Hematopoietic multipotent progenitor cell treated with erythropoietin and hydrocortisone succinate and interleukin-3 and kit ligand, for 15 days (in vitro differentiated cells): Measurements from ENCODE around the gene TUBB4A.

Source experiments
- DNase-seq: peaks from one replicate; pipeline ENCODE4 v3.0.0-alpha.2; 2015; ENCODE audit warnings: low spot score

Gene TUBB4A

DNA sequence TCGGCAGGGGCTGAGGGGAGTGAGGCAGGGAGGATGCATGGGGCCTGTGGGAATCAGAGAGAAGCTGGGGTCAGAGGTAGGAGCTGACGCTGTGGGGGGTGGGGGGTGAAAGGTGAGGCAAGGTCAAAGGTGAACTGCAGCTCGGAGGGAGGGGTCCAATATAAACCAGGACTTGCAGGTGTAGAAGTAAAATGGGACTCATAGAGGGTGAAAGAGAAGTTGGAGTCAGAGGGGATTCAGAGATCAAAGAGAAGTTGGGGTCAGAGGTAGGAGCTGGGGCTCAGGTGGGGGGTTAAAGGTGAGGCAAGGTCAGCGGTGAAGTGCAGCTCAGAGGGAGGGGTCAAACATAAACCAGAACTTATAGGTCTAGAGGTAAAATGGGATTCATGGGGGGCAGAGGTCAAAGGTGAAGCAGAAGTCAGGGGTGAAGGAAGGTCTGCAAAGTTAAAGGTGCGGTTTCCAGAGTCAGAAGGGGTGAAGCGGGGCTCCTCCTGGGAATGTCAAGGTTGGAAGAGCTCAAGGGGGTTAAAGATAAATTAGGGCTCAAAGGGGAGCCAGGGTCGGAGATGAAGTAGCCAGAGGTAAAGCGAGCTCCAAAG, 7.6 kb downstream of the TUBB4A start:
- DNase-seq: no peak

- no peak for DNase-seq
These were observed 10.1 kb downstream of the TUBB4A start for GRCh38 chr19:6491802-6492592.

- no peak for DNase-seq
These were observed 12.0 kb downstream of the TUBB4A start for GRCh38 chr19:6490134-6490533.

DNA sequence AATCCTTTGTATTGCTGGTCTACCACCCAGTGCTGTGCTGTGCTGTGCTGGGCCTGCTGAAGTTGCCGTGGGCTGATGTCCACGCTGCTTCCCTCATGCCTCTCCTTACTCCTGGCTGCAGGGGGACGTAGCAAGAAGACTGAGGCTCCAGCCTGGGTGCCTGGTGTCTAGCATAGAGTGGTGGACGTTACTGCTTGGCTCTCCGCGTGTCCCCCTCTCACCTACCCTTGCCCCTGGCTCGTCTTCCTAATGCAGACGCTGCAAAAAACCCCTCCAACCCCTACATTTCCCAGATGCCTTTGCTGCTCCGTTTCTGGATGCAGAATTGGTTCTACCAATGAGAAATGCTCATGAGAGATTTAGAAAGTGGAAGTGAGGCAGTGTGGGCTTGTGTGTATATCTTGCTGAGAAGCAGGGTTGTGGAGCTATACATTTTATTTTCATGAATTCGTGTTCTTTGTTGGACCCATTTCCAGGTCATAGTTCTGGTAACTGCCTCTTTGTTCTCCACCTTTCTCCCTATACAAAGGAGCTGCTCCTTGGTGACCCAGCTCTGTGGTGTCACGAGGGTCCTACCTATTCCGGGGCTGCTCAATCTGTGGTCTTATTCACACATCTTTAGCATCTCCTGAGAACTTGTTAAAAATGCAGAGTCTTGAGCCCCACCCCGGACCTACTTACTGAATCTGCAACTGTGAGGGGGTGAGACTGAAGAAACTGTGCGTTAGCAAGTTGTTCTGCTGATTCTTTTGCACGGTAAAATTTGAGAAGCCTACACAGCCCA, 12.6 kb downstream of the TUBB4A start:
- DNase-seq: no peak

DNA sequence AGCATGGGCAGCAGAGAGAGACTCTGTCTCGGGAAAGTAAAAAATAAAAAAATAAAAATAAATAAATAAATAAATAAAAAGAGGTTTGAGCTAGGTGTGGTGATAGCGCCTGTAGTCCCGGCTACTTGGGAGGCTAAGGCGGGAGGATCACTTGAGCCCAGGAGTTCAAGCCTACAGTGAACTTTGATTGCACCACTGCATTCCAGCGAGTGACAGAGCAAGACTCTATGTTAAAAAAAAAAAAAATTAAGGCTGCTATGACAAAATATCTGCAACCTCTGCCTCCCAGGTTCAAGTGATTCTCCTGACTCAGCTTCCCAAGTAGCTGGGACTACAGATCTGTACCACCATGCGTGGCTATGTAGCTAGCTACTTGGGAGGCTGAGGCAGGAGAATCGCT, 17.3 kb downstream of the TUBB4A start:
- no peak for DNase-seq

DNA sequence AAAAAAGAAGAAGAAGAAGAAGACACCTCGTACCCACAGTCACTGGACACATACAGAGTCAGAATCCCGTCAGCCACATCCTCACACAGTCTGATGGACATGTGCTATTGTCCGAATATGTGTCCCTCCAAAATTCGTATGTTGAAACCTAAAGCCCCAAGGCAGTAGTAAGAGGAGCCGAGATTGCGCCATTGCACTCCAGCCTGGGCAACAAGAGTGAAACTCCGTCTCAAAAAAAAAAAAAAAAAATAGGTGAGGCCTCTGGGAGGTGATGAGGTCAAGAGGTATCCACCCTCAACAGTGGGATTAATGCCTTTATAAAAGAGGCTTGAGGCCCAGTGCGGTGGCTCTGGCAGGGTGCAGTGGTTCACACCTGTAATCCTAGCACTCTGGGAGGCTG, 17.9 kb downstream of the TUBB4A start:
- no peak for DNase-seq

GRCh38 chr19:6483235-6483634, 18.9 kb downstream of the TUBB4A start:
- DNase-seq: no peak

DNA sequence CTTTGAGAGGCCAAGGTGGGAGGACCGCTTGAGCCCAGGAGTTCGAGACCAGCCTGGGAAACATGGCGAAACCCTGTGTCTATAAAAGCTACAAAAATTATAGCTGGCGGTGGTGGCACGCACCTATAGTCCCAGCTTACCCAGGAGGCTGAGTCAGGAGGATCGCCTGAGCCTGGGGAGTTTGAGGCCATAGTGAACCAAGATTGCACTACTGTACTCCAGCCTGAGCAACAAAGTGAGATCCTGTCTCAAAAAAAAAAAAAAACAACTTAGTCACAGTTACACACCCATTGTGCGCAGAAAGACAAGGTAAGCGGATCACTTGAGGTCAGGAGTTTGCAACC, 19.8 kb downstream of the TUBB4A start:
- no peak for DNase-seq

DNA sequence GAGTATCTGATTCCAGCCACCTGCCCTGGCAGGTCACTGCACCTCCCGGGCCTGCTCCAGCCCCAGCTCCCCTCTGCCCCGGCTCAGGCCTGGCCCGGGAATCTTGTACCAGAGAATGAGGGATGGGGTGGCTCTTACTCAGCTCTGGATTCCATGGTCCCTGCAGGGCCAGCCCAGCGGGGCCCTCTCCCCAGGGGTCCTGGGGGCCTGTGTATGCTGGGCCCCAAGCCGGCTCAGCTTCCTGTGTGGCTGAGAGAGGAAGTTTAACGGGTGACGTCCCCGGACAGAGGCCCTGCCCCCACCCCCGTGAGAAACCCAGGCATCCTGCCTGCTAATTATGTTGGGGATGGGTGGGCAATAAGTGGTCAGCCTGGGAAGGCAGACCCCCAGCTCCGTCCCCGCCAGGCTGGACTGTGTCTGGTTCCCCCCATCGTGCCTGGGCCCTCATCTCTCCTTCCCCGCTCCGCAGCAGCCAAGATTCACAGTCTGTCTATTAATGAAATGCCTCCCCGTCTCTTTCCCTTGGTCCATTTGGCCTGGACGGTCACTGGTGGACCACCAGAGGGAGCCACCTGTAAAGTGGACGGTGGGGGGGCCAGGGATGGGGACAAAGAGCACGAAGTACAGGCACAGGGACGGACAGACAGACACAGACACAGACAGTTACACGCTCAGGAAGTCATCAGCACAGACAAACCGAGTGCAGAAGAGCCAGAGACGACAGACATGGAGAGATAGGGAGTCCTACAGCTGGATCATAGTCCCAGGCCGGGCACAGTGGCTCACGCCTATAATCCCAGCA, 20.4 kb downstream of the TUBB4A start, which contains the start of gene DENND1C:
Gene DENND1C, minus strand, starts transcription at position 247 of the 802 bp plus-strand sequence. Its CDS starts 92 bp downstream, at position 155.
- no peak for DNase-seq

- DNase-seq: no peak
These were observed 21.2 kb downstream of the TUBB4A start for GRCh38 chr19:6480848-6481415.

GRCh38 chr19:6479836-6480398, 22.2 kb downstream of the TUBB4A start:
- no peak for DNase-seq

GRCh38 chr19:6478815-6479214, 23.3 kb downstream of the TUBB4A start:
- DNase-seq: no peak

DNA sequence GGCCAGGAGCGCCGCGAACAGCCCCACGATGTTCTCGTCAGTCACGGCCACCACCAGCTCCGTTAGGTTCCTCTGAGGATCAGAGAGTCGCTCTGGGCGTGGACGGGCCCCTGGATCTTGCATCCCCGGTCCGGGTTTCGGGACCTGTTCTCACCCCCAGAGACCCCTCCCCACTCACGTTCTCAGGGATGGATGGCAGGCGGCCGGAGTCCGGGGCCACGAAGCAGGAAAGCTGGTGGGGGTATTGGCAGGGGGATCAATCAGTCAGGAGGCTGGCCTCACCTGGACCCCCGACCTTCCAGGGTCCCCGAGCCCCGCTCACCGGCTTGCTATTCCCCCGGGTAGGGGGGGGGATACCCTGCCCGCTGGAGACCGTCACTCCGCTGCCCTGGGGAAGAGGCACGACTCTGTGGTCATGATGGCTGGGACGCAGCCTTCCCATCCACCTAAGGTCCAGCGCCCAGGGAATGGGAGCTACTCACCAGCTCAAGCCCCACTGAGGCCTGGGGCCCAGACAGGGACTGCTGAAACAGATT, 25.1 kb downstream of the TUBB4A start:
- no peak for DNase-seq

- DNase-seq: peak; percentile 45
These were observed 25.8 kb downstream of the TUBB4A start for GRCh38 chr19:6476155-6476895.

GRCh38 chr19:6475321-6476108, 26.6 kb downstream of the TUBB4A start:
- DNase-seq: no peak

- no peak for DNase-seq
These were observed 28.5 kb downstream of the TUBB4A start for GRCh38 chr19:6473647-6474046.

DNA sequence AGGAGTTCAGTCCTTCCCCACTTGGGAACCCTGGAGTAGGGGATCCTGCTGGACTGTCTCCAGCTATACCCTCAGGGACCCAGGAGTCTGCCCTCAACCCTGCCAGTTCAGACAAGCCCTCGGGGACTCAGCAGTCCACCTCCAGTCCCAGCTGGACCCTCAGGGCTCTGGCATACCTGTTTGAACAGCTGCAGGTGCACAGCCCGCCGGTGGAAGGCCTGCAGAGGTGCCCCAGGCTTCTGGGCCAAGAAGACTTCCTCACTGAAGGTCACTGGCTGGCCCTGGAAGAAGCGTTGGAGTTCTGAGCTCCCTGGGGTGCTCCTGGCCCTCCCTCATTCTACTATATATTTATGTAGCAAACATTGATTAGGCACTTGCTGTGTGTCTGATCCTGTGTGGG, 29.4 kb downstream of the TUBB4A start:
- DNase-seq: no peak

DNA sequence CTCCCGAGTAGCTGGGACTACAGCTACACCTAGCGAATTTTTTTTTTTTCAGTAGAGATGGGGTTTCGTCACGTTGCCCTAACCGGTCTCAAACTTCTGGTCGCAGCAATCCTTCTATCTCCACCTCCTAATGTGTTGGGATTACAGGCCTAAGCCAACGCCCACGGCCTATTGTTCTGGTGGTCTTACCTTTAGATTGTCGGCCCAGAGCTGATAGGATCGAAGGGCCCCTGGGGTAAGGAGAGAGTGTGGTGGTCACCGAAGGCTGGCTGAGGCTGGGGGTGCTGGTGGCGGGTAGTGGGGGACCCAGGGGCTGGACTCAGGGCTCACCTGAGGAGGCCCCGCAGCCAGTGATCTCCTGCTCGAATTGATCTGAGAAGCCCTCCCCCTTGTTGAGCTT, 31.0 kb downstream of the TUBB4A start:
- DNase-seq: no peak

GRCh38 chr19:6470173-6470572, 31.9 kb downstream of the TUBB4A start:
- no peak for DNase-seq

DNA sequence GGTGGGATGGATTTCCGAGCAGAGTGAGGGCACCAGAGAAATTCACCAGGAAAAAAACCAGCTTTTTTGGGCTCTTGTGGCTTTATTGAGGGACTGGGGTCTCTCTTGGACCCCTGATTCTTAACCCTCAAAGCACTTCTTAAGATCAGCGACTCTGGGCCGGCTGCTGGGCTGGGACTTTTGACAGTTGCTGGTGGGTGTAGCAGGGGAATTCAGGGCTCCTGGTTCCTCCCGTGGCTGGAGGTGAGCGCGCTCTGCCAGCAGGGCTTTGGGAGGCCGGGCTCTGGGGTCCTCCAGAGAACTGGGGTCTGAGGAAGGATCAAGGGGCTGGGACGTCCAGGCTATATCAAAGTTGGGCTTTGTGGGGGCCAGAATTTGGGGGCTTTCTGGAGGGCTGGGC, 34.7 kb downstream of the TUBB4A start:
- DNase-seq: no peak
